NB4 (cell line): ENCODE measurements around the gene ACKR3.

ENCODE experiments used
- DNase-seq: peaks from one replicate; pipeline ENCODE4 v3.0.0; 2010; ENCODE audit warnings: low read depth
- H3K4me3 ChIP-seq: one replicate; pipeline ENCODE4 v1.5.1; 2011; ENCODE audit warnings: mild to moderate bottlenecking, low read depth, low read length, moderate library complexity
- MYC ChIP-seq: IDR thresholded peaks from 2 replicates; pipeline ENCODE4 v1.6.1; 2011; ENCODE audit warnings: low read depth, low read length
- POLR2A ChIP-seq: IDR thresholded peaks from 2 replicates; pipeline ENCODE4 v1.6.1; 2011; ENCODE audit warnings: mild to moderate bottlenecking; ENCODE audit not compliant: insufficient read length; ENCODE audit errors: extremely low read depth
- TF ChIP-seq, protein P1 (sequence below): IDR thresholded peaks from one replicate; pipeline ENCODE4 v1.5.1; 2012; ENCODE audit warnings: low read depth, low read length
- TF ChIP-seq, protein P2 (sequence below): IDR thresholded peaks from 2 replicates; pipeline ENCODE4 v1.6.1; 2011; ENCODE audit warnings: low read depth, low read length

The ACKR3 gene

DNA sequence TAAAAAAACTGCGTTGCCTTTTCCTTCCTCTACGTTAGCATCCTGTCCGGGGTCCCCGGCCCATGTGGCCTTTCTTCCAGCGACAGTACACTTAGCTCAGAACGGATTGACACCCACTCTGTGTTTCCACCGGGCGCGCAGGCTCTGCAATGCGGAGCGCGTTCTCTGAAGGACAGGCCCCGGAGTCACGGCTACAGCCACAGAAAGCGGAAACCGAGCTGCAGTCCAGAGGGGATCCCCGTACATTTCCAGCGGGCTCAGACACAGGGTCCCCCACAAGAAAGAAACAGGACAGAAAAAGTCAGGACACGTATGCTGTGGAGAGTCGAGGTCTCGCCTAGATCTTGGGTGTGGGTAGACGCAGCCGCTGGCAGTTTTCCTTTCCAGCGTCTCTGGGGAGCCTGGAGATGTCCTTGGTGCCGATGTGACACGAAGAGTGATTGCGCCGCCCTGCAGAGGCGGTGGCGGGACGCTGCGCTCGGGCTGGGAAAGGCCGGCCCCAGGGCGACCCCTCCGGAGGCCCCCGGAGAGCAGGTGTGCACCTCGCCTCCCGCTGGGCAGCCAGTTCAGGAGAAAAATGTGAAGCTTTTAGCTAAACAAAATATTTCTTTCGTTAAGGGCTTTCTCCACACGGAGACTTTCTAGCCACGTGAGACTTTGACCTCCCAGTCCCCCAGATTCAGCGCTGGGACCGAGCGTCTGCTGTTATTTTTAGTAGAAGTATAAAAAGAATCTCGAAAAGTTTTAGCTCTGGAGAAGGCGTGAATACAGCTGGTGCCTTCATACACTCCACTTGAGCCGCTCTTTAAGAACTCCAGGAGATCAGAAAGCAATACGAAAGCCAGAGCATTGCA lies 1.3 kb upstream of the ACKR3 start:
- DNase-seq: no peak
- TF ChIP-seq, protein P1, sequence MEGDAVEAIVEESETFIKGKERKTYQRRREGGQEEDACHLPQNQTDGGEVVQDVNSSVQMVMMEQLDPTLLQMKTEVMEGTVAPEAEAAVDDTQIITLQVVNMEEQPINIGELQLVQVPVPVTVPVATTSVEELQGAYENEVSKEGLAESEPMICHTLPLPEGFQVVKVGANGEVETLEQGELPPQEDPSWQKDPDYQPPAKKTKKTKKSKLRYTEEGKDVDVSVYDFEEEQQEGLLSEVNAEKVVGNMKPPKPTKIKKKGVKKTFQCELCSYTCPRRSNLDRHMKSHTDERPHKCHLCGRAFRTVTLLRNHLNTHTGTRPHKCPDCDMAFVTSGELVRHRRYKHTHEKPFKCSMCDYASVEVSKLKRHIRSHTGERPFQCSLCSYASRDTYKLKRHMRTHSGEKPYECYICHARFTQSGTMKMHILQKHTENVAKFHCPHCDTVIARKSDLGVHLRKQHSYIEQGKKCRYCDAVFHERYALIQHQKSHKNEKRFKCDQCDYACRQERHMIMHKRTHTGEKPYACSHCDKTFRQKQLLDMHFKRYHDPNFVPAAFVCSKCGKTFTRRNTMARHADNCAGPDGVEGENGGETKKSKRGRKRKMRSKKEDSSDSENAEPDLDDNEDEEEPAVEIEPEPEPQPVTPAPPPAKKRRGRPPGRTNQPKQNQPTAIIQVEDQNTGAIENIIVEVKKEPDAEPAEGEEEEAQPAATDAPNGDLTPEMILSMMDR: no peak
- no peak for TF ChIP-seq MYC
- no peak overlapping the region for H3K4me3 ChIP-seq

DNA sequence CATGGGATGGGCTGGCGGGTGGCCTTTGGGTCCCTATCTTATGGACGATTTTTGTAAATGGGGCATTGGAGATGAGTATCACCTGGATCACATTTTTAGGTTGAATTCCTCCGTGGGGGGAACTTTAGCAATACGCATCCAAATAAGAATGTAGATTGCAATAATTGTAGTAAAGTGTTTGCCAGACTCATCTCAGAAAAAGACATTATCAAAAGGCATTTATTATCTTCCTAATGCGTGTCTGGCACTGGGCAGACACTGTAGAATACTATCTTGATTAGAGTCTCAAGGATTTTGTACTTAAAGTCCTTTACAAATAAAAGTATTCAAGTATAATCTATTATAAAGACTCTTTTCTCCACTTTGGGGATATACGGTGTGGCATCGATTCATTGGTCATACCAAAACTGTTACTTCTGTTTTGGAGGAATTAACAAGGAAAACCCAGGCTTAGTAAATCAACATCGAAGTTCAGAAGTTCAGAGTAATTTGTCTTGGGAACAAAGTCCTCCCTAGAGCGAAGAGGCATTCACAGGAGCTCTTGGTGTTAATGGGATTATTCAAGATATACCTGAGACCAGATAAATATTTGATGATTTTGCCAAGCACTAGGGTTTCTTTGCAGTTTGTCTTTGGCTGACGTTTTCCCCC lies 578 bp upstream of the ACKR3 start:
- no peak for DNase-seq
- TF ChIP-seq, protein P1: no peak
- TF ChIP-seq POLR2A (no peak), MYC (no peak)
- TF ChIP-seq, protein P2, sequence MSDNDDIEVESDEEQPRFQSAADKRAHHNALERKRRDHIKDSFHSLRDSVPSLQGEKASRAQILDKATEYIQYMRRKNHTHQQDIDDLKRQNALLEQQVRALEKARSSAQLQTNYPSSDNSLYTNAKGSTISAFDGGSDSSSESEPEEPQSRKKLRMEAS: no peak
- H3K4me3 ChIP-seq: no peak overlapping the region

DNA sequence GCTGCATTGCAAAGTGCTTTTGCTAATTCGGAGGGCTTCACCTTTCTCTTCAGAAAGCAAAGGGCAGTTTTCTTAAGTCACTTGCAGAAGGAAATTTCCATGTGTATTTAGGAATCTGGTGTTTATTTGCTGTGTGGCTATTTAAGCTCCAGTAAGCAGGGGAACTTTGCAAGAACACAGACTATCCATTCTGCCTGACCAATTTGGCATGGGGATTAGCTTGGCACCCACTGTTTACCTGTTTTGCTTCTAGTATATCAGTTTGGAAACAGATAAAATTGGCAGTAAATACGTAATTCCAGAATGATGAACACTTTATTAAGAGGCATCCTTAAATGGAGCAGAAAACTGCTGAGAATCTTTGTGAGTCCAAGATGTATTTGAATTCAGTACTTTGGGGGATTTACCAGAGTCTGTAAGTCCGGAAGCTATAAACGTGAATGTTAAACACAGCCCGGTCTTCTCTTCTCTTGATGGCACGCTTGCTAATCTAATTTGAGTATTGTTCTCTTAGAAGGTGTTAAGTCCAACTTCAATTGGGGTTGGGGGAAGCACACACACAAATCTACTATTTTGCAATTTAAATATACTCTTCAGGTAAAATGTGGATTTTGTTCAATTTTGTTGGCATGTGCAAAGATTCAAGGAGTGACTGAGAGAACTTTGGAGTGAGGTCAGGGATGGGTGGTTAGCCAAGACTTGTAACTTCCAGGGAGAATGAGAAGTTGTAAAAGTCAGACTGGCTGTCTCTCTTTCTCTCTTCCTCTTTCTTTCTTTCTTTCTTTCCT lies 650 bp downstream of the ACKR3 start:
- H3K4me3 ChIP-seq: no peak overlapping the region
- TF ChIP-seq, protein P1: no peak
- TF ChIP-seq, protein P2: no peak
- TF ChIP-seq POLR2A: no peak
- TF ChIP-seq MYC: no peak

DNA sequence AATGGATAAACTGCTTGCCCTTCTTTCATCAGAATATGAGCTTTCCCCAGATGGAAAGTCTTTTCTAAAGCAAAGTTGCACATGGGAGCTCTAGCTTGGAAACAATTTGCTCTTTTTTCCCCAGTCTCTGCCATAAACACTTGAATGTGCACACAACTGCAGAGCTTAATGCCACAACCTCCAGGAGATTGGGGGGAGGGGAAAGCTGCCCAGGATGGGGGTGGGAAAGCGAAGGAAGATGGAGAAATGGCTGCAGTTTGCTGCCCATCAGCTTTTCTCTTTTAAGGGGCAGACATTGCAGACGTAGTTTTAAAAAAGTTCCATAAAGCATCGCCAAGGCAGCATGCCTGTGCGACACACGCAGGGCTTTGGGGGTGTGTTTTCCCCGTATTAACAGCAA lies 1.5 kb downstream of the ACKR3 start:
- DNase-seq: no peak
- H3K4me3 ChIP-seq: no peak overlapping the region

More for the DNA sequence above, 650 bp downstream of the ACKR3 start:
- DNase-seq: no peak

DNA sequence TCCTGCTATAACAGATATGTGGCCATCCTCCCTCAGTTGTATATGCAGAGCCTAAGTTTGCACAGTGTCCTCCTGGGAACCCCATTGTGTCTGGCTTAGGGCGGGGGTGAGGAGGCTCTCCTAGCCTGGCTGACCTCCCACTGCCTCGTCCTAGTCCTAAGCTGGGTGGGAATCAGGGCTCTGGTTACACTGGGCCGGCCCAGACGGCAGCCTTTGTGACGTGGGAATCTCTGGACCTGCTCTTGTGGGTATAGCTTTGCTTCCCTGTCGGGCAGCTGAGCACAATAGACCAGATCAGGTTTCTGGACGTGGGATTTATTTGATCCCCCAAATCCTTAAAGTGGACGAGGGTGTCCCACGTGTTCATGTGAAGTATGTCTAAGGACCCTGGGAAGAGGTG lies 2.9 kb downstream of the ACKR3 start:
- TF ChIP-seq, protein P2: no peak
- TF ChIP-seq POLR2A: no peak
- no peak for TF ChIP-seq MYC
- TF ChIP-seq, protein P1: no peak
- no peak overlapping the region for H3K4me3 ChIP-seq
- DNase-seq: no peak

More for the DNA sequence above, 1.5 kb downstream of the ACKR3 start:
- TF ChIP-seq, protein P1: no peak
